CD4-positive, alpha-beta T cell (primary cell): ENCODE measurements around the gene ALKBH5. TPM values are rescaled to one million over a fixed set of nuclear protein-coding genes. Genes with fewer than 3 reads are reported as not detected.
A peak's percentile ranks its signal among the peaks of the same experiment; 100 is the strongest.

Experiments
- ATAC-seq: fragments of 200-7000 bp; cut with Tn5 transposase; one replicate; pipeline ENCODE4 v1.10.0; 2022; ENCODE audit warnings: mild to moderate bottlenecking; ENCODE audit not compliant: poor library complexity
- CTCF ChIA-PET: fragments of 350-600 bp; sonication (Branson Sonifier 250); formaldehyde crosslinking; loops from one replicate; lab custom pipeline; 2021; ENCODE audit warnings: antibody characterized with exemption, inconsistent platforms; lab: Charles Lee
- POLR2A ChIA-PET: fragments of 350-600 bp; sonication (Branson Sonifier 250); formaldehyde crosslinking; loops from one replicate; lab custom pipeline; 2021; ENCODE audit warnings: antibody characterized with exemption, inconsistent platforms; lab: Charles Lee
- DNase-seq, 14 experiments: peaks; one replicate each; pipeline ENCODE4 v3.0.0-alpha.2; 2013 to 2020; ENCODE audit warnings: mixed read lengths in 2 of 14
- H3K27ac ChIP-seq, 2 donors: one replicate each; pipeline versions ENCODE4 v1.5.1 to v1.7.0; 2013; ENCODE audit warnings: low read length in 2 of 2, low read depth in 1 of 2, mild to moderate bottlenecking in 1 of 2
- H3K27me3 ChIP-seq, 2 experiments: 1 replicate in 1 of 2; 2 replicates in 1 of 2; pipeline versions ENCODE4 v1.6.1 to v1.7.0; 2013; ENCODE audit warnings: low read length in 2 of 2, control low read depth in 1 of 2, mild to moderate bottlenecking in 1 of 2, moderate library complexity in 1 of 2; ENCODE audit not compliant: insufficient read depth in 2 of 2, control insufficient read depth in 1 of 2
- H3K36me3 ChIP-seq: one replicate; pipeline ENCODE4 v1.6.1; 2013; ENCODE audit warnings: low read length, control low read depth; ENCODE audit not compliant: insufficient read depth
- H3K4me1 ChIP-seq: one replicate; pipeline ENCODE4 v1.6.1; 2013; ENCODE audit warnings: low read length, control low read depth; ENCODE audit not compliant: insufficient read depth
- H3K4me3 ChIP-seq: one replicate; pipeline ENCODE4 v1.5.1; 2013; ENCODE audit warnings: mild to moderate bottlenecking, low read length, moderate library complexity
- H3K9me3 ChIP-seq, 2 experiments: 1 replicate in 1 of 2; 2 replicates in 1 of 2; pipeline versions ENCODE4 v1.6.1 to v1.7.0; 2013; ENCODE audit warnings: low read length in 2 of 2, mild to moderate bottlenecking in 2 of 2, control low read depth in 1 of 2, moderate library complexity in 1 of 2; ENCODE audit not compliant: control insufficient read depth in 1 of 2, insufficient read depth in 1 of 2
- H3K27ac Mint-ChIP-seq: one replicate; pipeline ENCODE4 v1.8.0; 2020; ENCODE audit warnings: mixed read lengths
- H3K27me3 Mint-ChIP-seq: one replicate; pipeline ENCODE4 v1.8.0; 2021; ENCODE audit warnings: mixed read lengths
- H3K36me3 Mint-ChIP-seq: one replicate; pipeline ENCODE4 v1.8.0; 2021; ENCODE audit warnings: low read depth, mixed read lengths
- H3K4me1 Mint-ChIP-seq: one replicate; pipeline ENCODE4 v1.8.0; 2021; ENCODE audit warnings: low read depth, mixed read lengths
- H3K4me3 Mint-ChIP-seq: one replicate; pipeline ENCODE4 v1.8.0; 2020; ENCODE audit warnings: mild to moderate bottlenecking, mixed read lengths
- H3K9me3 Mint-ChIP-seq: one replicate; pipeline ENCODE4 v1.8.0; 2020; ENCODE audit warnings: mixed read lengths
- CTCF ChIP-seq: fragments of 200-600 bp; IDR thresholded peaks from one replicate; pipeline ENCODE4 v1.8.0; 2022; ENCODE audit warnings: antibody characterized with exemption, mild to moderate bottlenecking
- intact Hi-C, 2 experiments: fragments of 100-400 bp; cut with DNase I in 1 of 2; cut with micrococcal nuclease in 1 of 2; formaldehyde crosslinking; loops; one replicate each; pipeline versions ENCODE4 v1.15.1 to v1.9.0; 2023 to 2025; cut with DNase I, micrococcal nuclease
- total RNA-seq, 174 experiments: library from RNA in 2 of 174; stranded (reverse) in 2 of 174; gene quantifications; one replicate each; pipeline ENCODE4 v1.2.3 and lab custom pipeline; 2021 to 2026

The ALKBH5 gene
- total RNA-seq, 2 experiments from 2014 or later: 117 to 119 TPM

GRCh38 chr17:18217412-18218015, 33.9 kb downstream of the ALKBH5 start:
- no peak overlapping the region for H3K27ac Mint-ChIP-seq
- no peaks in the 10 kb centered on the region for H3K36me3 Mint-ChIP-seq
- H3K9me3 Mint-ChIP-seq: no peaks in the 10 kb centered on the region
- no peaks in the 10 kb centered on the region for H3K4me1 ChIP-seq
- H3K4me1 Mint-ChIP-seq: no peaks in the 10 kb centered on the region
- CTCF ChIA-PET: interaction anchor here (0.7 to 1.7 kb wide), 10 partner anchors 9 to 787 kb away, joined by 3 to 5 read pairs (median 3); partner anchors contain the start of genes ALKBH5 and FAM83G
- no peaks in the 10 kb centered on the region for H3K9me3 ChIP-seq
- POLR2A ChIA-PET: no interaction called here
- ATAC-seq (peak; percentile 97), DNase-seq (peak; percentile 53 to 82 (median 66))
- no peaks in the 10 kb centered on the region for H3K27me3 Mint-ChIP-seq
- peak; percentile 89 for TF ChIP-seq CTCF
- H3K4me3 ChIP-seq: no peak overlapping the region
- H3K36me3 ChIP-seq: no peaks in the 10 kb centered on the region
- intact Hi-C loops: loop anchor here (2.0 to 5.0 kb wide), 2 partner anchors 35 to 77 kb away; partner anchors contain the start of gene ALKBH5 (in 1 of the 2)
- H3K4me3 Mint-ChIP-seq: no peak overlapping the region
- no peak overlapping the region for H3K27ac ChIP-seq
- no peaks in the 10 kb centered on the region for H3K27me3 ChIP-seq

- H3K27me3 ChIP-seq: no peaks in the 10 kb centered on the region
- no peaks in the 10 kb centered on the region for H3K4me1 ChIP-seq
- Mint-ChIP-seq H3K36me3 (no peaks in the 10 kb centered on the region), H3K27me3 (no peaks in the 10 kb centered on the region), H3K4me1 (no peaks in the 10 kb centered on the region), H3K4me3 (no peak overlapping the region), H3K9me3 (no peaks in the 10 kb centered on the region), H3K27ac (no peak overlapping the region)
- POLR2A ChIA-PET: interaction anchor here (1.0 kb wide), 1 partner anchor 34 kb away, joined by 3 read pairs; no protein-coding TSS in a partner anchor
- no peaks in the 10 kb centered on the region for H3K9me3 ChIP-seq
- ATAC-seq: no peak
- TF ChIP-seq CTCF: no peak
- DNase-seq: no peak
- H3K36me3 ChIP-seq: no peaks in the 10 kb centered on the region
- no peak overlapping the region for H3K27ac ChIP-seq
- intact Hi-C loops: loop anchor here in 1 of 2 experiments (5.0 kb wide), 1 partner anchor 37 kb away; the partner anchor contains the start of gene ALKBH5
- no peak overlapping the region for H3K4me3 ChIP-seq
- CTCF ChIA-PET: no interaction called here
These were observed 35.3 kb downstream of the ALKBH5 start for GRCh38 chr17:18218756-18219415.

GRCh38 chr17:18224053-18224386, 40.4 kb downstream of the ALKBH5 start:
- intact Hi-C loops: no loop called here
- ChIA-PET POLR2A (interaction anchor here (1.6 kb wide), 1 partner anchor 40 kb away, joined by 7 read pairs; the partner anchor contains the start of gene ALKBH5), CTCF (no interaction called here)
- H3K4me1 Mint-ChIP-seq: peaks cover 25% of the 10 kb centered on the region
- no peak for DNase-seq
- H3K4me1 ChIP-seq: peaks cover 39% of the 10 kb centered on the region
- no peaks in the 10 kb centered on the region for H3K27me3 ChIP-seq
- H3K27me3 Mint-ChIP-seq: no peaks in the 10 kb centered on the region
- no peak overlapping the region for H3K27ac ChIP-seq
- H3K9me3 Mint-ChIP-seq: no peaks in the 10 kb centered on the region
- TF ChIP-seq CTCF: no peak
- H3K36me3 Mint-ChIP-seq: no peaks in the 10 kb centered on the region
- no peak overlapping the region for H3K4me3 Mint-ChIP-seq
- no peak overlapping the region for H3K27ac Mint-ChIP-seq
- no peak for ATAC-seq
- no peaks in the 10 kb centered on the region for H3K36me3 ChIP-seq
- H3K4me3 ChIP-seq: no peak overlapping the region
- H3K9me3 ChIP-seq: no peaks in the 10 kb centered on the region
